Peyer's patch (tissue), 4 donors: Measurements from ENCODE around the gene PLXNB2. TPM values are rescaled to one million over a fixed set of nuclear protein-coding genes. Genes with fewer than 3 reads are reported as not detected.
A peak's percentile ranks its signal among the peaks of the same experiment; 100 is the strongest.

Source experiments
- DNase-seq, 3 donors: peaks; one replicate each; pipeline ENCODE4 v3.0.0-alpha.2; 2017 to 2019
- H3K27ac ChIP-seq, 4 donors: fragments of 200-600 bp; sonication (generic); one replicate each; pipeline ENCODE4 v1.5.1; 2016 to 2019
- H3K27me3 ChIP-seq, 2 donors: fragments of 200-600 bp; sonication (generic); one replicate each; pipeline ENCODE4 v1.5.1; 2019
- H3K36me3 ChIP-seq, 3 donors: fragments of 200-600 bp; sonication (generic); one replicate each; pipeline ENCODE4 v1.5.1; 2016 to 2019
- H3K4me1 ChIP-seq, 4 donors: fragments of 200-600 bp; sonication (generic); one replicate each; pipeline ENCODE4 v1.5.1; 2016 to 2019
- H3K4me3 ChIP-seq, 4 donors: fragments of 200-600 bp; sonication (generic); 1 replicate in 3 of 4; 2 replicates in 1 of 4; pipeline ENCODE4 v1.5.1; 2016 to 2019; ENCODE audit warnings: mild to moderate bottlenecking in 1 of 4
- H3K9me3 ChIP-seq, 4 donors: fragments of 200-600 bp; sonication (generic); one replicate each; pipeline ENCODE4 v1.5.1; 2016 to 2019; ENCODE audit warnings: mild to moderate bottlenecking in 1 of 4
- POLR2A ChIP-seq, 2 donors: fragments of 450-650 bp; IDR thresholded peaks; one replicate each; pipeline ENCODE4 v1.5.1; 2017; ENCODE audit warnings: antibody characterized with exemption in 2 of 2, mild to moderate bottlenecking in 2 of 2, moderate library complexity in 2 of 2
- total RNA-seq, 4 donors: library from RNA; depleted of rRNA; stranded (reverse); fragments of >200 nt; gene quantifications; one replicate each; pipeline ENCODE4 v1.1.0, GENCODE V29; 2016
- TF ChIP-seq, protein P1 (sequence below), 6 experiments: fragments of 450-650 bp in 4 of 6; fragments of 200-600 bp in 2 of 6; sonication (generic) in 1 of 6; IDR thresholded peaks; one replicate each; pipeline ENCODE4 v1.5.1; 2017 to 2019; ENCODE audit warnings: antibody characterized with exemption in 6 of 6, mild to moderate bottlenecking in 3 of 6, moderate library complexity in 1 of 6

PLXNB2 gene
- total RNA-seq, 4 donors from 2014 or later: 182 to 597 (median 307) TPM

DNA sequence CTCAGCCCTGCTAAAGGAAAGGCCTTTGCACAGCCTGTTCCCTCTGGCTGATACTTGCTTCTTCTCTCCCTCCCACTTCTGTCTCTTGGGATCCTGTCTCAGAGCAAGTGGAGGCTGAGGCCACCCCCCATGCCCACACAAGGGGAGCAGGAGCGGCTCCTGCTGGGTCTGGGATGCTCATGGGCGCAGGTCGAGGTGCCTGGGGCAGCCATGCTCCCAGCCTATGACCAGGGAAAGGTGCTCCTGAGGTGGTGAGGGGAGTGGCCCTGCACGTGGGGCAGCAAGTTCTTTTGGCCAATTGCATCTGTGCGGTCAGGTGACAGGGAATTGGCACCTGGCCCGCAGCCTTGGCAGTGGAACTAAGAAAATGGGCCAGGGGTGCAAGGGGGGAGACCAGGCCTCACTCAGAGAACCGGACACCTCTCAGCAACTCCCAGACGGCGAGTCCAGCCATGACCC is 38.8 kb downstream of the PLXNB2 start:
- Histone ChIP-seq H3K9me3 (no peaks in the 10 kb centered on the region), H3K36me3 (no peaks in the 10 kb centered on the region), H3K4me1 (peaks cover 7 to 55% (median 27%) of the 10 kb centered on the region in 4 donors), H3K27ac (no peak overlapping the region), H3K4me3 (no peak overlapping the region), H3K27me3 (no peaks in the 10 kb centered on the region)
- DNase-seq: no peak
- TF ChIP-seq, protein P1, sequence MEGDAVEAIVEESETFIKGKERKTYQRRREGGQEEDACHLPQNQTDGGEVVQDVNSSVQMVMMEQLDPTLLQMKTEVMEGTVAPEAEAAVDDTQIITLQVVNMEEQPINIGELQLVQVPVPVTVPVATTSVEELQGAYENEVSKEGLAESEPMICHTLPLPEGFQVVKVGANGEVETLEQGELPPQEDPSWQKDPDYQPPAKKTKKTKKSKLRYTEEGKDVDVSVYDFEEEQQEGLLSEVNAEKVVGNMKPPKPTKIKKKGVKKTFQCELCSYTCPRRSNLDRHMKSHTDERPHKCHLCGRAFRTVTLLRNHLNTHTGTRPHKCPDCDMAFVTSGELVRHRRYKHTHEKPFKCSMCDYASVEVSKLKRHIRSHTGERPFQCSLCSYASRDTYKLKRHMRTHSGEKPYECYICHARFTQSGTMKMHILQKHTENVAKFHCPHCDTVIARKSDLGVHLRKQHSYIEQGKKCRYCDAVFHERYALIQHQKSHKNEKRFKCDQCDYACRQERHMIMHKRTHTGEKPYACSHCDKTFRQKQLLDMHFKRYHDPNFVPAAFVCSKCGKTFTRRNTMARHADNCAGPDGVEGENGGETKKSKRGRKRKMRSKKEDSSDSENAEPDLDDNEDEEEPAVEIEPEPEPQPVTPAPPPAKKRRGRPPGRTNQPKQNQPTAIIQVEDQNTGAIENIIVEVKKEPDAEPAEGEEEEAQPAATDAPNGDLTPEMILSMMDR (IDR thresholded peaks at IDR 0.05): no peak
- TF ChIP-seq POLR2A (IDR thresholded peaks at IDR 0.05): no peak

DNA sequence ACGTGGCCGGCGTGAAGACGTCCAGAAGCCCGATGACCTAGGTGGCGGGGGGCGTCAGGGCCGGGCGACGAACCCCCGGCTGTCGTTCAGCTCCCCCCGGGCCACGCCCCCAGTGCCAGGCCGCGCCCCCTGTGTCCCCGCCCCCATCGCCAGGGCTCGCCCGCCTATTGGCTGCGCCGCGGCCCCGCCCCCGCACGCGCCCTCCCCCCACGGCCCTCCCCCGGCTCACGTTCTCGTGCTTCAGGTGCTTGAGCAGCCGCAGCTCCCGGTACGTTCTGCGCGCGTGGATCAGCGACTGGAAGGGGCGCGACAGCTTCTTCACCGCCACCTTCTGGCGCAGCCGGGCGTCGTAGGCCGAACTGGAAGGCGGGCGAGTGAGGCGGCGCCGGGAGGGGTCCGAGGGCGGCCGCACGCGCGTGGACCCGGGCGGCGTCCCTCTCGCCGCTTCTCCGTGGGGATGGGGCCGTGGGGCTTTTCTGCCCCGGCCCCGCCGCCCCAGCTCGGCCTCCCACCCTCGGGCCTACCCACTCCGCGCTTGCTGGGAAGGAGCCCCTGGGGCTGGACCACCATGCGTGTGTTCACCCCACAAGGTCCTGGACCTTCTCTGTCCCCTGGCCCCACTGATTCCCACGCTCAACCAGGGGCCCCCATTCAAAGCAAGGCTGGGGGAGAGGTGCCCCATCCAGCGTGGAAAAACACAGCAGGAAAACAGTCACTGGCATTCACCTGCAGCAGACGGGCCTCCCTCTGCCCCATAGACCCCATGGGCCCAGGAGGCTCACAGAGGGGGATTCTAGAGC is 39.7 kb downstream of the PLXNB2 start:
- Histone ChIP-seq H3K4me1 (peaks cover 7 to 55% (median 27%) of the 10 kb centered on the region in 4 donors), H3K9me3 (no peaks in the 10 kb centered on the region), H3K4me3 (peak overlapping the region in 2 of 4 donors; percentile 17 to 39), H3K36me3 (no peaks in the 10 kb centered on the region), H3K27ac (no peak overlapping the region), H3K27me3 (no peaks in the 10 kb centered on the region)
- peak in 2 of 3 donors; percentile 71 to 83 for DNase-seq
- TF ChIP-seq POLR2A (IDR thresholded peaks at IDR 0.05): no peak
- TF ChIP-seq, protein P1 (IDR thresholded peaks at IDR 0.05): peak in 2 of 6 experiments; percentile 24 to 36

DNA sequence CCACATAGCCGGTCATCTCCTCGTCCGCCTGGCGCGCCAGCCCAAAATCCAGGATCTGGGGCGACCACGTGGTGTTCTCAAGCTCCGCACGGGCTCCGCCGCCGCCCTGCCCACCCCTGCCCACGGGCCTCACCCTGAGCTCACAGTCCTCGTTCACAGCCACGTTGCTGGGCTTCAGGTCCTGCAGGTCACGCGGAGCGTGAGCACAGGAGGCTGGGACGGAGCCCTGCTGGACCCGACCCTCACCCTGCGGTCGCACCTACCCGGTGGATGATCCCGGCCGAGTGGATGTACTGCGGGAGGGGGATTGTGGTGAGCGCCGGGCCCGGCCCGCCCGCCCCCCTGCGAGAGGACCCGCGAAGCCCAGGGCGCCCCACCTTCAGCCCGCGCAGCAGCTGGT is 40.5 kb downstream of the PLXNB2 start:
- peak overlapping the region in 2 of 4 donors; percentile 17 to 39 for H3K4me3 ChIP-seq
- peaks cover 0 to 7% of the 10 kb centered on the region in 2 donors for H3K27me3 ChIP-seq
- H3K4me1 ChIP-seq: peaks cover 7 to 57% (median 29%) of the 10 kb centered on the region in 4 donors
- H3K36me3 ChIP-seq: no peaks in the 10 kb centered on the region
- no peak for TF ChIP-seq POLR2A (IDR thresholded peaks at IDR 0.05)
- TF ChIP-seq, protein P1 (IDR thresholded peaks at IDR 0.05): no peak
- H3K27ac ChIP-seq: no peak overlapping the region
- H3K9me3 ChIP-seq: no peaks in the 10 kb centered on the region
- no peak for DNase-seq

DNA sequence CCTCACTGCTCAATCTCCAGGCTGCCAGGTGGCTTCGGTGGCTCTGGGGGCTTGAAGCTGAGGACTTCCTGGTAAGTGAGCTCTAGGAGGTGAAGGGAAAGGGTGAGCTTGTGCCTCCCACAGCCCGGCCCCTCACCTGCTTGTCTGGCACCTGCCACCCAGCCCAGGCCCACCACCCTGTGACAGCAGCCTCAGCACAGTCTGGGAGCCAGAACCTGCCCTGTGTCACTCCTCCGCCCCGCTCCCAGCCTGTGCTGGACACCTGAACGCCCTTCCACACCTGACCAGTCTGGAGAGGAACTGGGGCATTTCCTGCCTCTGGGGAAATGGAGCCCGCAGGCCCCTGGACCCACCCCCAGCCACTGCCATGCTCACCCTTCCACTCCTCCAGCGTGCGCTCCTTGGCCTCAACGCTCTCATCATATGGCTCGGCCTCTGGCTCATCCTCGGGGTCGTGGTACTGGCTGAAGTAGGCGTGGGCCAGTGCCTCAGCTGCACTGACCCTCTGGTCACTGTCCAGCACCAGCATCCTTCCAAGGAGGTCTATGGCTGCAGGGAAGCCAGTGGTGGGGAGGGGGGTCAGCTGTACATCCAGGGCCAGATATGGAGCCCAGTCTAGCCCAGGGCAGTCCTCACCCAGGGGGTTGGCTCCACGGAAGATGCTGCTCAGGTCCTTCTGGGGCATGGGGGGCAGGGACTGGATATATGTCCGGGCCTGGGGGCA is 42.3 kb downstream of the PLXNB2 start:
- H3K4me1 ChIP-seq: peaks cover 0 to 52% (median 23%) of the 10 kb centered on the region in 4 donors
- no peak for DNase-seq
- no peaks in the 10 kb centered on the region for H3K36me3 ChIP-seq
- no peak for TF ChIP-seq POLR2A (IDR thresholded peaks at IDR 0.05)
- TF ChIP-seq, protein P1 (IDR thresholded peaks at IDR 0.05): no peak
- no peaks in the 10 kb centered on the region for H3K9me3 ChIP-seq
- peaks cover 0 to 15% of the 10 kb centered on the region in 2 donors for H3K27me3 ChIP-seq
- no peak overlapping the region for H3K27ac ChIP-seq
- H3K4me3 ChIP-seq: no peak overlapping the region

DNA sequence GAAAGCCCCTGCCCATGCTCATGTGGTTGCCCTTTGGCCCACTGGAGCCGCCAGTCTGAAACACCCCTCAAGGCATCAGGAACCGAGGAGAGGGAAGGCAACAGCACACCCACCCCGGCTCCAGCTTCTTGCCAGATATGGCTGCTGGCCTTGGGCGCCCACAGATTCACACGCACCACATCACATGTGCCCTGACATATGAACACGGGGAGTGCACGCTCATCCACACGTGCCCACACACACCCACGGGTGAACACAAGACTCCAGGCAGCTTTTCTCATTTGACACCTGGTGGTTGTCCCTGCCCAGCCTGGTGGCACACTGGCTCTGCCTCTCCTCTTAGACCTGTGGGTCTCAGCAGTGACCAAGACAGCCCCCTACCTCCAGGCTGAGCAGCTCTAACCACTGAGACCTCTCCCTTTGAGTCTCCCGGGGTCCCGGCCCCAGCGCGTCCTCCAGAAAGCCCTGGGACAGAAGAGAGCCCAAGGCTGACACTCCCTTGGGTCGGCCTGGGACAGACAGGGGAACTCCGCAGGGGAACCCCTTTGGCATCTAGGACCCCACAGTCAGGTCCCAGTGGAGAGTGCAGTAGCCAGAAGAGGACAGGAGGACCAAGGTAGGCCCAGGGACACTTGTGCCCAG is 43.2 kb downstream of the PLXNB2 start:
- TF ChIP-seq, protein P1 (IDR thresholded peaks at IDR 0.05): no peak
- TF ChIP-seq POLR2A (IDR thresholded peaks at IDR 0.05): no peak
- DNase-seq: no peak
- Histone ChIP-seq H3K27ac (no peak overlapping the region), H3K4me3 (no peak overlapping the region), H3K9me3 (no peaks in the 10 kb centered on the region), H3K36me3 (no peaks in the 10 kb centered on the region), H3K27me3 (peaks cover 0 to 15% of the 10 kb centered on the region in 2 donors), H3K4me1 (peaks cover 0 to 44% (median 19%) of the 10 kb centered on the region in 4 donors)
